Stimulated activated naive CD8-positive, alpha-beta T cell treated with anti-CD3 and anti-CD28 coated beads, Interleukin-15, amount 100 ng/mL, for 72 hours (primary cell): ENCODE results near the gene FUT6.
"Not testable (repeated sequence)": the region's sequence is repeated elsewhere in the genome, so short reads cannot be mapped to it uniquely, and the experiment has no call there.

Experiments
- ATAC-seq: fragments of 150-1000 bp; cut with Tn5 transposase; 2 replicates; pipeline ENCODE4 v1.10.0; 2021; ENCODE audit warnings: mild to moderate bottlenecking, moderate library complexity
- DNase-seq, 2 donors: peaks; one replicate each; pipeline ENCODE4 v3.0.0; 2021 to 2022
- H3K27ac Mint-ChIP-seq, 2 donors: one replicate each; pipeline ENCODE4 v1.8.0; 2022; ENCODE audit warnings: mild to moderate bottlenecking in 2 of 2, mixed read lengths in 2 of 2, moderate library complexity in 2 of 2
- H3K27me3 Mint-ChIP-seq: one replicate; pipeline ENCODE4 v1.8.0; 2022; ENCODE audit warnings: mixed read lengths
- H3K4me1 Mint-ChIP-seq: one replicate; pipeline ENCODE4 v1.8.0; 2022; ENCODE audit warnings: mild to moderate bottlenecking, mixed read lengths
- H3K4me3 Mint-ChIP-seq, 2 donors: one replicate each; pipeline ENCODE4 v1.8.0; 2022; ENCODE audit warnings: mild to moderate bottlenecking in 2 of 2, mixed read lengths in 2 of 2, moderate library complexity in 1 of 2
- H3K9me3 Mint-ChIP-seq, 2 donors: one replicate each; pipeline ENCODE4 v1.8.0; 2022; ENCODE audit warnings: mixed read lengths in 2 of 2

Gene FUT6

DNA sequence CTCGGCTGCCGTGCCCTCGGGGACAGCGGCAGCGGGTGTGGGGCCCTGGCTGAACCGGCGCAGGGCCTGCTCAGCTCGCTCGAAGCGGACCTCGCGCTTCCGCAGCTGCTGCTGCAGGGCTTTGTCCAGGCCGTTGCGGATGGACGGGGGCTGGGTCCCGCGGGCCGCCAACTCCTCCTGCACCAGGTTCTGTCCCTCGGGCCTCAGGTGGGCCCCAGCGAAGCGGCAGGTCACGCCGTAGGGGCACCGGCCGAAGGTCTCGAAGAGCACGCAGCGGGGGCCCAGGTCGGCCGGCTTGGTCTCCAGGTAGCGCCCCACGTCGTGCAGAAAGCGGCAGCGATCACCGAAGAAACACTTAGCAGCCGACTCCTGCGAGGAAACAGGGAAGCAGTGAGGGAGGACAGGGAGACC is 50.1 kb downstream of the FUT6 start:
- Mint-ChIP-seq H3K4me3 (peak overlapping the region; percentile 94 to 99), H3K27ac (no peak overlapping the region), H3K4me1 (peaks cover 52% of the 10 kb centered on the region), H3K9me3 (no peaks in the 10 kb centered on the region), H3K27me3 (no peaks in the 10 kb centered on the region)
- no peak for DNase-seq
- ATAC-seq: no peak

DNA sequence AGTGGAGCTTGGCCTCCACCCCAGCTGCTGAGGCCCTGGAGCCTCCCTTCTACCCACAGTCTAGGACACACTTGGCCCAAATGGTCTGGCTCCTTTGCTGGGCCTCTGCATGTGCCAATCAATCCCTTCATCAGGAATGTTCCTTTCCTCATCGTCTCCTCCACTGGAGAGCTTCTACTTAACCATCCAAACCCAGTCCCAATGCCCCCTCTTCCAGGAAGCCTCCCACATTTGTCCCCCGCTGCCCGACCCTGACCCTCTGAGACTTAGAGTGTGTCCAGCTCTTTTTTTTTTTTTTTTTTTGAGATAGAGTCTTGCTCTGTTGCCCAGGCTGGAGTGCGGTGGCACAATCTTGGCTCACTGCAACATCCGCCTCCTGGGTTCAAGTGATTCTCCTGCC is 51.1 kb downstream of the FUT6 start:
- Mint-ChIP-seq H3K27ac (peak overlapping the region in 1 of 2 donors; percentile 91), H3K27me3 (no peaks in the 10 kb centered on the region), H3K4me3 (peak overlapping the region in 1 of 2 donors; percentile 50), H3K9me3 (no peaks in the 10 kb centered on the region), H3K4me1 (peaks cover 53% of the 10 kb centered on the region)
- no peak for ATAC-seq
- no peak for DNase-seq

DNA sequence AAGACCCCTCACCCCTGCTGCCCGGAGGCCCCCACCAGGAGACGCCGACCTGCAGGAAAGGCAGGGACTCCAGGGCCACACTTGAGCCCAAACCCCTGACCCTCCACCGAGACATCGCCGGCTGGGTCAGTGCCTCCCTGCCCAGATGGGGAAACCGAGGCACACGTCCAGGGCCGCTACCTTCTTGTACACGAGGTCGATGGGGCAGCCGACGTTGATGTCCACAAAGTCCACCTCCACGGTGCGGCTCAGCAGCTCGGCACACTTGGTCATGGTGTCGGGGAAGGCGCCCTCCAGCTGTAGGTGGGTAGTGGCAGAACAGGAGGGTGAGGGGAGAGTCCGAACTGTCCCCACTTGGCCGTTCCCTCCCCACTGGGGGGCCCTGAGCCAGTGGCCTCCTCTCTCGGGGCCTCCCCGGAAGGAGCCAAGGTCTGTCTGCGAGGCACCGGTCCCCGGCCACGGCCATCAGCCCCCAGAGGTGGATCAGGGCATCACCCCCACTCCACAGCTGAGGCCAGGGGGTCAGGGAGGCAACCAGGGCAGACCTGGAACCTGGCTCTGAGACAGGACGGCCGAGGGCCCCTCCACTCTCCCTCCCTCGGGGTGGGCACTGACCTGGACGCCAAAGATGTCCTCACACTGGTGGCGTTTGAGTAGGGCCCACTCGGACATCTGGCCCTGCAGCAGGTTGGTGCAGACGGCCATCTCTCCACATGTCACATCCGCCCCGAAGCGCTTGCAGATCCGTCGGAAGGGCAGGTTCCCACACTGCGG is 51.9 kb downstream of the FUT6 start:
- DNase-seq (no peak), ATAC-seq (no peak)
- Mint-ChIP-seq H3K27me3 (no peaks in the 10 kb centered on the region), H3K27ac (peak overlapping the region in 1 of 2 donors; percentile 80), H3K4me1 (peaks cover 53% of the 10 kb centered on the region), H3K9me3 (no peaks in the 10 kb centered on the region), H3K4me3 (no peak overlapping the region)

DNA sequence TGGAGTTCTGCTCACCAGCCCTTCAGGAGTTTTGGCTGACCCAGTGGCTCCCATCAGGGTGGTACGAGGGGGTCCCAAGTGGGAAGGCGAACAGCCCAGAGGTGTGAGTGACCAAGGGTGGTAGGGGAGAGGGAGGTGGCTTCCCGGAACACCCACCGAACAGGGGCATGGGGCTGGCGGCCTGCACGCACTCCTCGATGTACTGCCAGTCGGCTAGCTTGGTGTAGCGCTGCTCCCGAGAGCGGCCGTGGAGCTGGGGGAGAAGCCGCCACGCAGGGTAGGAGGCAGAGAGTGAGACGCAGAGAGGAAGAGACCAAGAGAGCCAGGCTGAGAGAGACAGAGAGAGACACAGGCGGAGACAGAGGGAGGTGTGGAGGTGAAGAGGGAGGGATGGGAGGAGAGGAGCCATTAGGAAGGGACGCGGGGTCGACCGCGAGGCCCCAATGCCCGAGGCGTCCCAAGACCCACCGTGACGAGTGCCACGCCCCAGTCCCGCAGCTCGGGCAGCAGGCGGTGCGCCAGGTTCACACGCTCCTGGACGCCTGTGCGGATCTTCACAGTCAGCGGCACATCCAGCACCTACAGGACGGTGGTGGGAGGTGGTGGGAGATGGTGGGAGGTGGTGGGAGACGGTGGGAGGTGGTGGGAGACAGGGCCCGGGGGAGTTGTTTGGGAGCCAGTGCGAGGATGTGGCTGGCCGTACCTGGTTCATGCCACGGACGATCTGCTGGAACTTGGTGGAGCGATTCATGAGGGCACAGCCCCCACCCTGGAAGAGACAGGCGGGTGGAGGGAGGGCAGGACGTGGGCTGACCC is 52.7 kb downstream of the FUT6 start:
- H3K4me3 Mint-ChIP-seq: no peak overlapping the region

DNA sequence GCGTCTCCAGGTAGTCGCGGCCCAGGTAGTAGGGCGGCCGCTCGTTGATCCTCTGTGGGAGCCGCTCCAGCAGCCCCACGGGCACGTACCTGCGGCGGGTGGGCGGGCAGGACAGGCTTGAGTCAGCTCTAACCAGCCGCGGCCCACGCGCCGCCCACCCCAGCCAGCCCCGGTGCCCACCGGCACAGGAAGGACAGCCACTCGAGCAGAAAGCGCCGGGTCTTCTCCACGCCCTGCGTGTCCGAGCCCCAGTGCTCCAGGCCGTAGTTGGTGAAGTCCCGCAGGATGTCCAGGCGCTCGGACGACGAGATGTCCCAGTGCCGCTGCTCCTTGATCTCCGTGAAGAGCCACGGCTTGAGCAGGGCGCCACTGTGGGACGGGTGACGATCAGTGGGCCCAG is 54.1 kb downstream of the FUT6 start:
- DNase-seq: no peak
- ATAC-seq: no peak
- Mint-ChIP-seq H3K9me3 (no peaks in the 10 kb centered on the region), H3K4me3 (no peak overlapping the region), H3K27me3 (no peaks in the 10 kb centered on the region), H3K27ac (no peak overlapping the region), H3K4me1 (peaks cover 44% of the 10 kb centered on the region)

More for the DNA sequence above, 52.7 kb downstream of the FUT6 start:
- Mint-ChIP-seq H3K27me3 (no peaks in the 10 kb centered on the region), H3K9me3 (no peaks in the 10 kb centered on the region), H3K27ac (peak overlapping the region in 1 of 2 donors; percentile 89), H3K4me1 (peaks cover 53% of the 10 kb centered on the region)
- ATAC-seq: no peak
- no peak for DNase-seq

DNA sequence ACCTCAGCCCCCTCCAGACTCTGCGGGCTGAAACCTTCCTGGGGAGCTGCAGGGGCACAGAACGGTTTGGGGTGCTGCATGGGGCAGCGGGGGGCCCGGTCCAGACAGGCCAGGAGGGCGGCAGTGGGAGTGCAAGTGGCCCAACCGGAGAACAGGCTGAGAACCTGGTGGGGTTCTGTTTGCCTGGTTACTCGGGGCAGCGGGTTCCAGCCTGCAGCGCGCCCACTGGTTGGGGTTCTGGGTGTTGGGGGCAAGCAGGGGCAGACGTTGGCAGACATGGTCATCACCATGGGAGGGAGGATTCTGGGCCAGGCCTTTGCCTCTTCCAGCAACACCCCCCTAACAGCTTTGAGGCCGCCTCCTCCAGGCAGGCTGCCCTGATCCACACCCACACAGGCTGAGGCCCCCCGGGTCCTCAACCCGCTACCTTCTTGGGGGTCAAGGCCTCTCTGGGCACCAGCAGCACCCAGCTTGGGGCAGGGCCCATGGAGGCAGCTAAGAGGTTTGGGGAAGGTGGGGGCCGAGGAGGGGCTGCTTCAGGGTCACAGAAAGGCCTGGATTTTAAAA is 54.8 kb downstream of the FUT6 start, which contains the start of gene PRR22:
PRR22 (minus strand) TSS at position 166 of the 567 bp plus-strand sequence; CDS start at position 80, 86 bp downstream.
- DNase-seq (no peak), ATAC-seq (peak; percentile 15)
- H3K9me3 Mint-ChIP-seq: no peaks in the 10 kb centered on the region
- H3K27ac Mint-ChIP-seq: peak within 1 kb of the TSS in 1 of 2 donors; percentile 27
- H3K4me1 Mint-ChIP-seq: peaks cover 36% of the 10 kb centered on the region
- no peaks in the 10 kb centered on the region for H3K27me3 Mint-ChIP-seq
- H3K4me3 Mint-ChIP-seq: no peak within 1 kb of the TSS

DNA sequence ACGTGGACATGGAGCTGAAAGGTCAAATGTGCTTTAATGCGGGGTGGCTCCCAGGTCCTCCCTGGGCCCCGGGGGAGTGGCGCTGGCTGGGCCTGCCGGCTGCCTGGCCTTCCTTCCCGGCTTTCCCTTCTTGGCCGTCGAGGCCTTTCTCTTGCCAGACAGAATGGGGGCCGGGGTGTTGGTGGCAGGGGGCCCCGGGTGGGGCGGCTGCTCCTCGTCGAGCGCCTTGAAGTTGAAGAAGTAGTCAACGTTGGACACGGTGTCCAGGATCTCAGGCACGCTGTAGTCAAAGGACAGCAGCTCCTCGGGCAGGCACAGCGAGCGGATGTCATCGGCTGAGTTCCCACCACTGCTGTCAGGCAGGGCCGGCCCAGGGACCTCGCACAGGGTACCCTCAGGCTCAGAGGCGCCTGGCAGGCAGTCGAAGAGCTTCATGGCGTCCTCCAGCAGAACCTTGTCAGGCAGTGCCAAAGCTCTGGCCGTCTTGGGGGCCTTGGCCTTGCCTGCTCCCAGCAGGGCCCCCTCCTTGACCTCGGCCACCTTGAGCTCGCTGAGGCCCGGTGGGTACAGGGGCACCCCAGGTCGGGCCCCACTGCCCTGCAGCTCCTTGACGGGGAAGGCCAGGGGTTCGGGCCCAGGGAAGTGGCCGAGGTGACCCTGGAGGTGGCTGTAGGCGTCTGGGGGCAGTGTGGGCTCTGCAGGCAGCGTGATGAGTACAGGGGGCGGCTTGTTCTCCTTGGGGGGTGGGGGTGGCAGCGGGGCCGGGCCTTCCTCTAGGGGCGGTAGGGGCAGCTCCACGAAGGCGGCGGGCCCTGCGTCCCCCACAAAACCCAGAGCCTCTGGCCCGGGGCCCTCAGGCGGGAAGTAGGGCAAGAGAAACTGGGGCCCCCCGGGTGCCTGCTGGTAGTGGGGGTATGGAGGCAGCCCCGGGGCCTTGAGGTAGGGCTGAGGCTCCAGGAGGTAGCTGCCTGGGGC is 56.3 kb downstream of the FUT6 start:
- H3K27ac Mint-ChIP-seq: peak overlapping the region in 1 of 2 donors; percentile 67
- H3K4me1 Mint-ChIP-seq: peaks cover 23% of the 10 kb centered on the region
- H3K9me3 Mint-ChIP-seq: no peaks in the 10 kb centered on the region
- no peak overlapping the region for H3K4me3 Mint-ChIP-seq
- ATAC-seq (peak; percentile 24), DNase-seq (no peak)
- no peaks in the 10 kb centered on the region for H3K27me3 Mint-ChIP-seq

DNA sequence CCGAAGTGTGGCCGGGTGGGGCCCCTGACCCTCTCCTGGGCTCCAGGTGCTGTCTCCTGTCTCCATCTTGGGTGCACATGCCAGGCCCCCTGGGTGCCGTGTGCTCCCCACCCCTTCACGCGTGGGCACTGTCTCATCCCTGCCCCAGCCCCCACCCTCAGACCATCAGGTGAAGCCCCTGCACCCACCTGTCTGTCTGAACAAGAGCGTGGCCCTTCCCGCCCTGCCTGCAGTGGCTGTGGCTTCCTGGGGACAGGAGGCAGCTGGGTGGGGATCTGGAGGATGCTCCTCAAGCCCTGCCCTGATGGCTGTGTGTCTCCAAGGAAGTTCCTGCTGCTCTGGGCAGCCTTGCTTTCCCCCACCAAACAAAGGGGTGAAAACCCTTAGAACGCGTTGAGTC is 57.2 kb downstream of the FUT6 start:
- Mint-ChIP-seq H3K27me3 (no peaks in the 10 kb centered on the region), H3K9me3 (no peaks in the 10 kb centered on the region), H3K4me3 (no peak overlapping the region), H3K4me1 (peaks cover 19% of the 10 kb centered on the region), H3K27ac (no peak overlapping the region)
- ATAC-seq: peak; percentile 26
- DNase-seq: no peak

DNA sequence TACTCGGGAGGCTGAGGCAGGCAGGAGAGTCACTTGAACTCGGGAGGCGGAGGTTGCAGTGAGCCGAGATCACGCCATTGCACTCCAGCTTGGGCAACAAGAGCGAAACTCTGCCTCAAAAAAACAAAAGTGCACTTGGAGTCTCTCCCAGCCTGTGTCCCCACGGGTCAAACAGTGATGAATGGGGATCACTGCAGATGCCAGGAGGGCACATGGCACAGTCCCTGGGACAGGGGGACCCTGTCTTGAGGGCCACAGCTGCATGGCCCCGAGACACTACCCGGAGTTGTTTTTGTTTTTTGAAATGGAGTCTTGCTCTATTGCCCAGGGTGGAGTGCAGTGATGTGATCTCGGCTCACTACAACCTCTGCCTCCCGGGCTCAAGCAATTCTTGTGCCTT is 58.6 kb downstream of the FUT6 start:
- not testable (repeated sequence) for H3K4me3 Mint-ChIP-seq, DNase-seq, H3K27me3 Mint-ChIP-seq, H3K4me1 Mint-ChIP-seq, ATAC-seq, H3K27ac Mint-ChIP-seq, H3K9me3 Mint-ChIP-seq
